Activated effector memory CD4-positive, alpha-beta T cell treated with anti-CD3 and anti-CD28 coated beads, Interleukin-2, amount 50 U/mL, for 16 hours (primary cell): Measurements from ENCODE around the gene PM20D1.
"Not testable (repeated sequence)": the region's sequence is repeated elsewhere in the genome, so short reads cannot be mapped to it uniquely, and the experiment has no call there.

ENCODE experiments used
- DNase-seq: peaks from one replicate; pipeline ENCODE4 v3.0.0-alpha.2; 2020

The PM20D1 gene

GRCh38 chr1:205840146-205840923 lies 9.6 kb downstream of the PM20D1 start:
- DNase-seq = no peak

DNA sequence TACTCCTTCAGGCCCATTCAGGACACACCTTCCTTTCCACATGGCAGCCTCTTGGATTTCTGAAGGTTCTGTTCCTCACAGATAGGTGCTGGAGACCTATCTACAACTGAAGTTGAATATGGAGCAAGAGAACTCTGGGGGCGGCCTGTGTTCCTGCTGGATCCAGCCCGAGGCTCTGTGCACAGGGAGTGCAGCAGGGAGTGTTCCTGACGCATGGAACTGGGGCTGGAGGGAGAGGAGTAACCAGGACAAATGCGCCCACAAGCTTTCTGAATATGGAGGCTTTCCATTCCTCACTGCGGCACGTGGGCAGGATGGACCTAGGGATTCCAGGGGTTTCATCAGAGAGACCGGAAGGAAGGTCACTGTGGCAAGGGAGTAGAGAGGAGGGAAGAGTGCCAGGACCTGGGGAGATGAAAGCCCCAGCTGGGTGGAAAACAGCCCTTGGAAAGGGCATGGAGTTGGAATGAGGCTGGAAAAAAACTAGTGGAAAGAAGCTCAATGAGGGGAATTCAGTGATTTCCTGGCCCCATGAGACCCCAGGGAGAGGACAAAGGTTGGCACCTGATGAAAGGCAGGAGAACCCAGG lies 12.5 kb downstream of the PM20D1 start:
- no peak for DNase-seq

DNA sequence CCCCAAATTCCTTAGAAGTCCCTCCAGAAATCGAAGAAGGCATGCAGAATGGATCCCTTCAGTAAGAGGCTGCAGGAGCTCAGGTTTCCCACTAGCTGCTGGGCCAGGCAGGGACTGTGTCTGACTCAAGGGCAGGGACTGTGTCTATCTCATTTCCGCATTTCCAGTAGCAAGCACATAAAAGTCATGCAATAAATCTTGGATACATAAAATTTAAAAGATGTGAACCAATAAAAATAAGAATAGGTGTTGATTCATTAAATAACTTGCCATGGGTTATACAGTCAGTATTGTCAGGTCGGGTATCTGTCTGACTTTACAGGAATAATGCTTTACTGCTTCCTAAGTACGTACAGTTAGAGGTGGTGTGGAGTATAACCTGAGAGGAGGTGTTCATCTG lies 15.2 kb downstream of the PM20D1 start:
- no peak for DNase-seq

DNA sequence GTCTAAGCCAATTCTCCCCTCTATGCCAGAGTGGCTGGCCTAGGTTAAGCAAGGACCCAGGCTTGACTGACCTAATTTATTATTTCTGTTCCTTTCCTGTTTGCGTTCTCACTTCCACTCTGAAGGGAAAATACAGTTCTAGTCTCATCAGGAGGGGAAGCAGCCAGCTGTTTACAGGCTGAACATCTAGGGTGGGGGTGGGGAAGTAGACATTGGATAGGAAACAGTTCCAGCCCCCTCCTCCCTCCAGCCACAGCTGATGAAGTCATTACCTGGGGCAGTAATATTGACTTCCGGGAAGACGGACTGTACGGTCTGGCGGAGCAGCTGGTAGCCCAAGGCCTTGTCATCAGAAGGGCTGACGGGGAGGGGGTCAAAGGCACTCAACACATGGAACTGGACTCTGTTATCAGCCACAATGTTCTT lies 17.6 kb downstream of the PM20D1 start:
- no peak for DNase-seq

GRCh38 chr1:205827623-205828022 lies 22.3 kb downstream of the PM20D1 start:
- no peak for DNase-seq

- no peak for DNase-seq
Observed at GRCh38 chr1:205826995-205827394, 22.9 kb downstream of the PM20D1 start.

- no peak for DNase-seq
Observed at GRCh38 chr1:205826016-205826806, 23.7 kb downstream of the PM20D1 start.

- DNase-seq = no peak
Observed at GRCh38 chr1:205824180-205824579, 25.8 kb downstream of the PM20D1 start.

DNA sequence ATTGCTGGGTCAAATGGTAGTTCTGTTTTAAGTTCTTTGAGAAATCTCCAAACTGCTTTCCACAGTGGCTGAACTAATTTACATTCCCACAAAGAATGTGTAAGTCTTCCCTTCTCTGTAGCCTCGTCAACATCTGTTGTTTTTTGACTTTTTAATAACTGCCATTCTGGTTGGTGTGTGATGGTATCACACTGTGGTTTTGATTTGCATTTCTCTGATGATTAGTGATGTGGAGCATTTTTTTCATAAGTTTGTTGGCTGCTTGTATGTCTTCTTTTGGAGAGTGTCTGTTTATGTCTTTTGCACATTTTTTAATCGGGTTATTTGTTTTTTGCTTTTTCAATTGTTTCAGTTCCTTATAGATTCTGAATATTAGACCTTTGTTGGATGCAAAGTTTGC lies 26.7 kb downstream of the PM20D1 start:
- not testable (repeated sequence) for DNase-seq

DNA sequence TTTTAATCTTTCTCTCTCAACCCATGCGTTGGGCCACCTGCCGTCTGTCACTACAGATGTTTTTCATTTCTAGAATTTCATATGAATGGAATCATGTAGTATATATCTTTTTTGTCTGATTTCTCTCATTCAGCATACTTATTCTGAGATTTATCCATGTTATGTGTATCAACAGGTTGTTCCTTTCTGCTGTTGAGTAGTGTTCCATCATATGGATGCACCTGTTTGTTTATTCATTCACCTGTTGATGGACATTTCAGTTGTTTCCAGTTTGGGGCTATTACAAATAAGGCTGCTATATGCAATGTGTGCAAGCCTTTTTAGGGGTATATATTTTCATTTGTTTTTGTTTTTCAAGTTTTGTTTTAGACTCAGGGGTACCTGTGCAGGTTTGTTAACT lies 27.5 kb downstream of the PM20D1 start:
- DNase-seq = no peak

- DNase-seq = no peak
Observed at GRCh38 chr1:205817988-205818387, 31.9 kb downstream of the PM20D1 start.

GRCh38 chr1:205817364-205817763 lies 32.6 kb downstream of the PM20D1 start:
- no peak for DNase-seq

DNA sequence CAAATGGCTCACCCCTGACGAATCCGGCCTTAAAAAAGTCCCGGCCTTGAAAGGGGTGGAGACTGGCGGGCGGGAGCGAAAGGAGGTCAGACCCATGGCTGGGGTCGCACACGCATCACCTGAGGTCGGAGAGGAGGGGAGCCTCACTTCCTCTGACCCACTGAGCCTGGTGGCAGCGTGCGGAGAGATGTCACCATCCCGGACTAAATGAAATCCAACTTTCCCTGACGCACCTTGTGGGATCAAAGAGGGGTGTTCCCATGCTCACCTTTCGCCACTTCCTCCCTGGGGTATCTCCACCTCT lies 36.2 kb downstream of the PM20D1 start:
- DNase-seq = peak; percentile 76

- peak; percentile 96 for DNase-seq
Observed at GRCh38 chr1:205812878-205813754, 36.8 kb downstream of the PM20D1 start, which contains the start of gene SLC41A1. Gene SLC41A1, minus strand, starts transcription at chr1:205813198. Its CDS starts 2,757 bp downstream, at chr1:205810441.

DNA sequence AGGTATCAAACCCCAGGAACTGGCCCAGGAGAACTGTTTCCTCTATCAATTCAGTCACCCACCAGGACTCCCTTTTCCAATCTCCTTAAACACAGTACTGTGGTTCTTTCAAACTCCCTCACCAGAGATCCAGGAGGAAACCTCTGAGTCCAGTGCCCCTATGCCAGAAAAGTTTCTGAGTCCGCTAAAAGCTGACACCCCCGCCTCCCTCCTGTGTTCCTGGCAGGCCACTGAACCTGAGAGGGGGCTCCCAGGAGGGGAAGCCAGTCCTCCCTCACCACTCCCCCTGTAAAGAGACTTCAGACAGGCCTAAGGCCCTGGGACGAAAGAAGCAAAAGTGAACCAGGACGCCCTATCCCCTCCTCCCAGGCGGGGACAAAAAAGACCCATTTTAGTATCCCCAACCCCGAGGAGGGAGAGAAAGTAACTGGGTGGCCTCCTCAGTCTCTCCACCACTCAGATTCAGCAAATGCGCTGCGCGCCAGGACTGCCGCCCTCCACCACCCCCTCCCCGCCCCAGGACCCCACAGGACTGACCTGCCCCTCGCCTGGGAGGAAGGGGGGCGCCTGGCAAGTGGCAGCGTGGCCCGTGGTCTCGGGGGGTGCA lies 37.6 kb downstream of the PM20D1 start:
- DNase-seq = no peak

DNA sequence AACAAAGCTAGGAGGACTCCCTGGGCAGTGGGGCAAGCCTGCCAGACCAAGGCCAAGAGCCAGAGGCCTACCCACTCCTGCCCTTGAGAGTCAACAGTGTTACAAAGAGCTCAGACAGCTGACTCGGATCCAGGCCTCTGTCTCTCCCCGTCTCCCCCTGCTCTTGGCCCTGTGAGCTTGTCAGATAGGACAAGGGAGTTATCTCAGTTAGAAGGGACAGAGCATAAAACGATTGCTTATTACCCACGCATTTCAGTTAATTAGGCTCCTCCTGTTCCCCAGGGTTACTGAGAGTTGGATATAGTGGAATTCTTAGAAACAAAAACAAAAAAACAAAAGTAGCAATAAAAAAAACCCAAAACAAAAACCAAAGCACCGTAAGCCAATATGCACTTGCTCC lies 38.3 kb downstream of the PM20D1 start:
- no peak for DNase-seq

DNA sequence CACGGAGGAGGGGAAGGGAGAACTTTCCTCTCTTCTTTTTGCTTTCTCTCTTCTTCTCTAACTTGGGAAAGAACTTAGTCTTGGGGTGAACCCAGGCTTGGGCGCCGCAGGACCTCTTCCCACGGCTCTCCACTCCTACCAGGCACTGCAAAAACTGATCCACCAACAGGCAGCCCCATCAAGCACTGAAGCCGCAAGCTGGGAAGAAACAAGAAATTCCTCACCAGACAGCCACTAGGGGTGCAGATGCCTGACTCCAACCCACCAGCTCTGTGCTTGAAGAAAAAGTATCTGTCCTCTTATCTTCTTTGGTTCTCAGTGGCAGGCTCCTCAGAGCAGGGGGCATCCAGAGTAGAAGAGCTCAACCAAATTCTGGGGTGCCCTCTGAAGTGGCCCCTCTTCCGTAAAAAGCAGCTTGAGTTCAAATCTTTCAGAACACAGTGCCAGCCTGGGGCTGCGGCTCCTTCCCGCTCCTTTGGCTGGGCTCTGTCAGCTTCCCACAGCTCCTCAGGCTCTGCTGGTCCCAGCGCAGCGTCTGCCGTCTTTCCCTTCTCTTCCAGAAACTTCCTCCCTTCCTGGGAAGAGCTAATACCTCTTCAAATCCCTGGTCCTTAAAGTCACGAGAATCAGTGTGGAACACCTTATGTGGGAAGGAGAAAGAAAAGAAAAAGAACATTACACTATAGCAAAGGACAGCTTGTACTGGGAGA lies 39.3 kb downstream of the PM20D1 start:
- DNase-seq = no peak

DNA sequence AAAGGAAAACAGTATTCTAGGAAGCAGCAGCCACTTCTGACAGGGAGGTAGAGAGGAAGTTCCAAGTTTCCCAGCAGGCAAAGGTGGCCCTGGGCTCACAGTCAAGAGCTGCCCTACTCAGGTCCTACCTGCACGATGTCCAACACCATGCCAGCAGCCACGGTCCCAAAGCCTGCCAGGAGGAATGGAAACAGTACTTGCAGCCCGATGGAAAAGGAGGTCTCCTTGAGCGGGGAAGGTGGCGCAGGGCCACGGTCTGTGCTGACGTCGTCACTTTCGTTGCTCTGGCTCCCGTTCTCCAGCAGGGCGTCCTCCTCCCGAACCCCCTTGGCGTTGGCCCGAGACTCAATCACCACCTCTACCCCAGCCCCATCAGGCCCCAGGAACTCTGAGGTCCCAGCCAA lies 40.0 kb downstream of the PM20D1 start:
- DNase-seq = no peak

- DNase-seq = no peak
Observed at GRCh38 chr1:205809469-205809868, 40.5 kb downstream of the PM20D1 start.

DNA sequence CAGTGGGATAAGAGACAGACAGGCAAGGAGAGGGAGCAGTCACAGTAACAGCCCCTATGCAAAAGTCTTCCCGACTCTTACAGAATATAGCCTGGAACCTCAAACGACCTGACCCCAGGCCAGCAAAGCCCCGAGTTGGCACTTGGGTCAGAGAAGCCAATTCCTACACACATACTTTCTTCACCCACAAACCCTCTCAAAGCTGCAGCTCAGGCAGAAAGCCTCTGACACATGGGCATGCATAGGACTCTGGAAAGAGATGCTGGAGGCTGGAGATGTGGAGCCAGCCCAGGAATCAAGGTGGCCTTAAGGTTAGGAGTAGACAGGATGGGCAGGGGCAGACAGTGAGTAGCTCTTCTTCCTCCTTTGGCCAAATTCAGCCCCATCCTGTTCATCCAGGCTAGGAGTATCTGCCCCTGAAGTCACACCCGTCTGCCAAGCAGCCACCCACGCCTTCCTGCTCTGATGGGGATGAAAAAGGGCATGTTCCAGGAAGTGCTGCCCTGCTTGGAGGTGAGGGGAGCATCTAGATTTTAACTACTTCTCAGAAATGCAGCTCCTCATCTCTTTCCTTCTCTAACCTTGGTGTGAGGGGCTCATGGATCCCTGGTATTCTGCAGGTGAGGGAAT lies 44.7 kb downstream of the PM20D1 start:
- peak; percentile 78 for DNase-seq

GRCh38 chr1:205804605-205805004 lies 45.3 kb downstream of the PM20D1 start:
- no peak for DNase-seq
